Ishikawa (cell line): ENCODE data around the gene PIP4K2C.

Experiments
- FOXM1 ChIP-seq: IDR thresholded peaks from 2 replicates; pipeline ENCODE4 v1.6.1; 2012; ENCODE audit warnings: low read depth, borderline replicate concordance
- MAX ChIP-seq: IDR thresholded peaks from 2 replicates; pipeline ENCODE4 v1.6.1; 2012
- REST ChIP-seq: IDR thresholded peaks from 2 replicates; pipeline ENCODE4 v1.6.1; 2012; ENCODE audit warnings: low read depth, mild to moderate bottlenecking

GRCh38 chr12:57582440-57582839, 8.6 kb upstream of the PIP4K2C start:
- TF ChIP-seq FOXM1 (no peak), MAX (no peak), REST (no peak)
